Omental fat pad (tissue), 4 donors: Measurements from ENCODE around the gene WDR76. TPM values are rescaled to one million over a fixed set of nuclear protein-coding genes. Genes with fewer than 3 reads are reported as not detected.

Source experiments
- ATAC-seq: fragments of 150-250 bp; one replicate; pipeline ENCODE4 v1.9.1; 2016; ENCODE audit warnings: mild to moderate bottlenecking, moderate library complexity; ENCODE audit not compliant: low FRiP score
- DNase-seq: peaks from one replicate; pipeline ENCODE4 v3.0.0-alpha.2; 2019; ENCODE audit warnings: low spot score
- CTCF ChIP-seq, 3 donors: fragments of 450-650 bp; IDR thresholded peaks; one replicate each; pipeline ENCODE4 v1.5.1; 2016 to 2017; ENCODE audit warnings: antibody characterized with exemption in 3 of 3, mild to moderate bottlenecking in 3 of 3, moderate library complexity in 2 of 3
- total RNA-seq, 4 donors: library from RNA; depleted of rRNA; stranded (reverse); fragments of >200 nt; gene quantifications; one replicate each; pipeline ENCODE4 v1.1.0, GENCODE V29; 2016

Gene WDR76
- total RNA-seq, 4 donors from 2014 or later, result 2.0 to 9.9 (median 3.2) TPM

GRCh38 chr15:43900996-43901395 lies 74.2 kb downstream of the WDR76 start:
- DNase-seq (no peak), ATAC-seq (no peak)
- TF ChIP-seq CTCF (IDR thresholded peaks at IDR 0.05), result no peak

- no peak for ATAC-seq
- DNase-seq, result no peak
- TF ChIP-seq CTCF (IDR thresholded peaks at IDR 0.05), result no peak
Observed at GRCh38 chr15:43901495-43901894, 74.7 kb downstream of the WDR76 start.

GRCh38 chr15:43903864-43904290 lies 77.1 kb downstream of the WDR76 start:
- DNase-seq (peak; percentile 47), ATAC-seq (peak; percentile 27)
- peak in 2 of 3 donors; percentile 56 to 66 for TF ChIP-seq CTCF (IDR thresholded peaks at IDR 0.05)

GRCh38 chr15:43905755-43906154 lies 79.0 kb downstream of the WDR76 start:
- DNase-seq (no peak), ATAC-seq (no peak)
- no peak for TF ChIP-seq CTCF (IDR thresholded peaks at IDR 0.05)

GRCh38 chr15:43908516-43909050 lies 81.8 kb downstream of the WDR76 start:
- ATAC-seq (no peak), DNase-seq (no peak)
- TF ChIP-seq CTCF (IDR thresholded peaks at IDR 0.05), result no peak

- no peak for TF ChIP-seq CTCF (IDR thresholded peaks at IDR 0.05)
- ATAC-seq (no peak), DNase-seq (no peak)
Observed at GRCh38 chr15:43911235-43911781, 84.5 kb downstream of the WDR76 start.

GRCh38 chr15:43912208-43912607 lies 85.4 kb downstream of the WDR76 start:
- DNase-seq (no peak), ATAC-seq (no peak)
- TF ChIP-seq CTCF (IDR thresholded peaks at IDR 0.05), result no peak
